ENCODE results near the gene UBE3A.
"Not testable (repeated sequence)": the region's sequence is repeated elsewhere in the genome, so short reads cannot be mapped to it uniquely, and the experiment has no call there.

UBE3A gene

GRCh38 chr15:25454771-25455170 lies 15.9 kb upstream of the UBE3A start:
- no peaks in the 10 kb centered on the region for H3K4me1 Mint-ChIP-seq
- H3K27me3 Mint-ChIP-seq = no peaks in the 10 kb centered on the region
- H3K4me3 Mint-ChIP-seq = no peak overlapping the region
- H3K9me3 Mint-ChIP-seq = peaks cover 7% of the 10 kb centered on the region
- no peaks in the 10 kb centered on the region for H3K36me3 Mint-ChIP-seq
- H3K27ac Mint-ChIP-seq = no peak overlapping the region
- CTCF ChIA-PET = no interaction called here
- no peak for DNase-seq

DNA sequence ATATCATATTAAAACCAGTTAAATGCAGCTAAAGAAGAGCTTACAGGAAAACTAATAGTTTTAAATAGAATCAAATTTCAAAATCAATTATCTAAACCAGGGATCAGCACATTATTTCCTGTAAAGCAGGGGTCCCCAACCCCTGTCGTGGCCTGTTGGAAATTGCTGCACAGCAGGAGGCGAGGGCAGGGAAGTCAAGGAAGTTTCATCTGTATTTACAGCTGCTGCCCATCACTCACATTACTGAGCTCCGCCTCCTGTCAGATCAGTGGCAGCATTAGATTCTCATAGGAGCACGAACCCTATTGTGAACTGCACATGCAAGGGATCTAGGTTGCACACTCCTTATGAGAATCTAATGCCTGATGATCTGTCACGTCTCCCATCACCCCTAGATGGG lies 14.4 kb upstream of the UBE3A start:
- H3K27ac Mint-ChIP-seq, H3K9me3 Mint-ChIP-seq, H3K27me3 Mint-ChIP-seq, H3K36me3 Mint-ChIP-seq, DNase-seq, CTCF ChIA-PET, H3K4me1 Mint-ChIP-seq, H3K4me3 Mint-ChIP-seq: not testable (repeated sequence)

DNA sequence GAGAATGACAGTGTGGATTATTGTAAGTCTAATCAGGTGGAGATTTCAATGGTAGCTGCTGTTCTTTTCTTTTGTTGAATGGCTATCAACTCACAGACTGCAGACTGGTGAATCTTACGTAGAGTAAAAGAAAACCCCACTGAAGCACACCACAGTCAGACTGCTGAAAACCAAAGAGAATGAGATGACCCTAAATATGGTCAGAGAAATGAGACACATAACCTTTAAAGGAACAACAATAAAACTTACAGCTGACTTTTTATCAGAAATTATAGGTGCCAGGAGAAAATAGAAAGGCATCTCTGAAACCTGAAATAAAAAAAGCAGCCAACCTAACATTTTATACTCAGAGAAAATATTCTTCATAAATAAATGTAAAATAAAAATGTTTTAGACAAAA lies 12.7 kb upstream of the UBE3A start:
- H3K27me3 Mint-ChIP-seq = no peaks in the 10 kb centered on the region
- no peaks in the 10 kb centered on the region for H3K36me3 Mint-ChIP-seq
- H3K9me3 Mint-ChIP-seq = peaks cover 7% of the 10 kb centered on the region
- CTCF ChIA-PET = no interaction called here
- no peaks in the 10 kb centered on the region for H3K4me1 Mint-ChIP-seq
- DNase-seq = no peak
- H3K4me3 Mint-ChIP-seq = no peak overlapping the region
- no peak overlapping the region for H3K27ac Mint-ChIP-seq

DNA sequence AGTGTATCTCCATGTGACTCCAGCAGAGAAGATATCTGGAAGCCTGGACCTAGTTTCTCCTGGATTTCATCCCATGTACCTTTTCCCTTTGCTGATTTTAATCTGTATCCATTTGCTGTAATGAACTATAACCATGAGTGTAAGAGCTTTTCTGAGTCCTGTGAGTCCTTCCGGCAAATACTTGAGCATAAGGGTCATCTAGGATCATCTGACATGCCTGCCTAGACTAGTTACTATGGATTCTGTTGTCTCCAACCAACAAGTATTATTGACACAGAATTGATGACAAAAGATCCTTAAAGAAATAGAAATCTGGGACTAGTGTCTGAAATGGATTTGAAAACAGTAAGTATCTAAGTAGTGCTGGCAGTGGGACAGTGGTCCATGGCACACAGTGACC lies 11.3 kb upstream of the UBE3A start:
- H3K27ac Mint-ChIP-seq = no peak overlapping the region
- no peaks in the 10 kb centered on the region for H3K36me3 Mint-ChIP-seq
- no peaks in the 10 kb centered on the region for H3K4me1 Mint-ChIP-seq
- peaks cover 7% of the 10 kb centered on the region for H3K9me3 Mint-ChIP-seq
- CTCF ChIA-PET = no interaction called here
- DNase-seq = no peak
- no peaks in the 10 kb centered on the region for H3K27me3 Mint-ChIP-seq
- no peak overlapping the region for H3K4me3 Mint-ChIP-seq

GRCh38 chr15:25446076-25446475 lies 7.3 kb upstream of the UBE3A start:
- Mint-ChIP-seq H3K4me1 (no peaks in the 10 kb centered on the region), H3K9me3 (peaks cover 2% of the 10 kb centered on the region), H3K27me3 (no peaks in the 10 kb centered on the region), H3K4me3 (no peak overlapping the region), H3K36me3 (no peaks in the 10 kb centered on the region), H3K27ac (no peak overlapping the region)
- CTCF ChIA-PET = no interaction called here
- no peak for DNase-seq

DNA sequence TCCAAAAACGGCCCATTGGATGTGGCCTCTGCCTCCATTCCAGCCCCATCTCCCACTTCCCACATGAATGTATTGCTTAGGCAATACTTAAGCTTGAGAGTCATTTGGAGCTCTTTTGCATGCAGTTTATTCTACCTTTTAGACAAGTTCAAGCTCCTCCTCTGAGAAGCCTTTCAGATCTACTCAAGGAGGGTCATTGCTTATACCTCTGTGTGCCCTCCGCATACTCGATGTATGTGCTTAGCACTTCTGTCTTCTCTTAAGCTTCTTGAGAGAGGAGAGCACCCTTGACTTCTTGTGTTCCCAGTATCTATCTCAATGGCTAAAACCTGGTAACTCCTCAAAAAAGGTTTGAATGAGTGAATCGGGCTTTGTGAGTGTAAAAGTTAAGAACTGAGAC lies 6.6 kb upstream of the UBE3A start:
- H3K36me3 Mint-ChIP-seq = peaks cover 1% of the 10 kb centered on the region
- H3K4me3 Mint-ChIP-seq = no peak overlapping the region
- CTCF ChIA-PET = no interaction called here
- H3K9me3 Mint-ChIP-seq = peaks cover 1% of the 10 kb centered on the region
- no peak for DNase-seq
- H3K27ac Mint-ChIP-seq = no peak overlapping the region
- no peaks in the 10 kb centered on the region for H3K4me1 Mint-ChIP-seq
- H3K27me3 Mint-ChIP-seq = no peaks in the 10 kb centered on the region

- Mint-ChIP-seq H3K4me1 (peaks cover 19% of the 10 kb centered on the region), H3K27ac (no peak overlapping the region), H3K36me3 (peaks cover 7% of the 10 kb centered on the region), H3K27me3 (no peaks in the 10 kb centered on the region), H3K9me3 (no peaks in the 10 kb centered on the region), H3K4me3 (no peak overlapping the region)
- no peak for DNase-seq
- CTCF ChIA-PET = no interaction called here
Observed at GRCh38 chr15:25441111-25441510, 2.3 kb upstream of the UBE3A start.

- no peak for DNase-seq
- Mint-ChIP-seq H3K36me3 (peaks cover 15% of the 10 kb centered on the region), H3K9me3 (no peaks in the 10 kb centered on the region), H3K27me3 (no peaks in the 10 kb centered on the region), H3K4me1 (peaks cover 32% of the 10 kb centered on the region), H3K4me3 (peak overlapping the region; percentile 97), H3K27ac (peak overlapping the region; percentile 92)
- CTCF ChIA-PET = interaction anchor here (0.7 kb wide), 1 partner anchor 410 kb away, joined by 4 read pairs; no protein-coding TSS in a partner anchor
Observed at GRCh38 chr15:25439369-25439836, 579 bp upstream of the UBE3A start.

GRCh38 chr15:25437777-25438600 lies 835 bp downstream of the UBE3A start:
- CTCF ChIA-PET = no interaction called here
- peaks cover 33% of the 10 kb centered on the region for H3K4me1 Mint-ChIP-seq
- peak overlapping the region; percentile 97 for H3K4me3 Mint-ChIP-seq
- no peaks in the 10 kb centered on the region for H3K9me3 Mint-ChIP-seq
- no peaks in the 10 kb centered on the region for H3K27me3 Mint-ChIP-seq
- DNase-seq = peak; percentile 69
- peak overlapping the region; percentile 97 for H3K27ac Mint-ChIP-seq
- peaks cover 15% of the 10 kb centered on the region for H3K36me3 Mint-ChIP-seq

DNA sequence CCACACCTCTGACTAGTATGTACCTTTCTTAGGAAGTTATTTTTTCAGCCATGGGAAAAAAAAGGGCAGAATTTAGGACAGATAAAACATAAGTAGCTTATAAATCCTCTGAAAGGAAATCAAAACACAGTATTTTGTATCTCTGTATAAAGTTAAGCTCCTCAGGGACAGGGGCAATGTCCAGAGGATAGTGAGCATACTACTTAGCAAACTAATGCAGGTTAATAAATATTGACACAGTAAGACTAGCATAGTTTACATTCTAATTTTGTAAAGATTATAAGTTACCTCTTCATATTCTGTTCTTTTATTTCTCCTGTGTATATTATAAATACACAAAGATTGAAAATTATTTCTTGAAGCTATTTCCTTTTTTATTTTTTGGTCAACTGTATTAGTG lies 2.1 kb downstream of the UBE3A start:
- no peaks in the 10 kb centered on the region for H3K27me3 Mint-ChIP-seq
- peaks cover 33% of the 10 kb centered on the region for H3K4me1 Mint-ChIP-seq
- CTCF ChIA-PET = interaction anchor here (0.6 kb wide), 1 partner anchor 97 kb away, joined by 4 read pairs; no protein-coding TSS in a partner anchor
- no peak overlapping the region for H3K27ac Mint-ChIP-seq
- H3K9me3 Mint-ChIP-seq = no peaks in the 10 kb centered on the region
- H3K4me3 Mint-ChIP-seq = peak overlapping the region; percentile 97
- H3K36me3 Mint-ChIP-seq = peaks cover 17% of the 10 kb centered on the region
- no peak for DNase-seq

GRCh38 chr15:25435474-25436243 lies 3.2 kb downstream of the UBE3A start:
- CTCF ChIA-PET = interaction anchor here (0.5 kb wide), 1 partner anchor 11 kb away, joined by 3 read pairs; no protein-coding TSS in a partner anchor
- no peaks in the 10 kb centered on the region for H3K27me3 Mint-ChIP-seq
- H3K36me3 Mint-ChIP-seq = peaks cover 21% of the 10 kb centered on the region
- no peak overlapping the region for H3K27ac Mint-ChIP-seq
- H3K4me3 Mint-ChIP-seq = peak overlapping the region; percentile 17
- H3K4me1 Mint-ChIP-seq = peaks cover 33% of the 10 kb centered on the region
- H3K9me3 Mint-ChIP-seq = no peaks in the 10 kb centered on the region
- DNase-seq = no peak

DNA sequence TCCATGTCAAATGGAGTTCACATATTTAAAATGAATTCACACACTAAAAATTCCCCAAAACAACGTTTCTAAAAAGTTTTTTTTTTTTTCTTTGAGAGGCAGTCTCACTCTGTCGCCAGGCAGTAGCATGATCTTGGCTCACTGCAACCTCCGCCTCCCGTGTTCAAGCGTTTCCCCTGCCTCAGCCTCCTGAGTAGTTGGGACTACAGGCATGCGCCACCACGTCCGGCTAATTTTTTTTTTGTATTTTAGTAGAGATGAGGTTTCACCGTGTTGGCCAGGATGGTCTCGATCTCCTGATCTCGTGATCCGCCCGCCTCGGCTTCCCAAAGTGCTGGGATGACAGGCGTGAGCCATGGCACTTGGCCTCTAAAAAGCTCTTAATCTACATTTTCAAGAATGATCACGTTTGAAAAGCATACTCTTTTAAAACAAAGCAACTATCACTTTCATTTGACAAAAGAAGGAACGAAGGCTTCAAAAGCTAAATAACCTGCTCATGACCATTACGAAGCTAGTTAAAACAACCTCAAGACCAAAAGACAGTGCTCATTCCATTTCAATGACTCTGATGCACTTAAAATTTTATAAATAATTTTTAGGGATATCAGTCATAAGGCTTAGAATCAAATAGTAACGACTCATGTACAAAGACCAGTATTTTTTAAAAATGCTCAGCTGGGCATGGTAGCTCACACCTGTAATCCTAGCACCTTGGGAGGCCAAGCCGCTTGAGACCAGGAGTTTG lies 5.5 kb downstream of the UBE3A start:
- Mint-ChIP-seq H3K27ac (no peak overlapping the region), H3K36me3 (peaks cover 21% of the 10 kb centered on the region), H3K4me1 (peaks cover 30% of the 10 kb centered on the region), H3K9me3 (no peaks in the 10 kb centered on the region), H3K27me3 (no peaks in the 10 kb centered on the region), H3K4me3 (no peak overlapping the region)
- CTCF ChIA-PET = no interaction called here
- no peak for DNase-seq

GRCh38 chr15:25431836-25432561 lies 6.8 kb downstream of the UBE3A start:
- Mint-ChIP-seq H3K4me3 (no peak overlapping the region), H3K36me3 (peaks cover 29% of the 10 kb centered on the region), H3K27me3 (no peaks in the 10 kb centered on the region), H3K9me3 (peaks cover 1% of the 10 kb centered on the region), H3K4me1 (peaks cover 25% of the 10 kb centered on the region), H3K27ac (no peak overlapping the region)
- DNase-seq = no peak
- CTCF ChIA-PET = interaction anchor here (0.6 kb wide), 1 partner anchor 470 kb away, joined by 3 read pairs; no protein-coding TSS in a partner anchor

DNA sequence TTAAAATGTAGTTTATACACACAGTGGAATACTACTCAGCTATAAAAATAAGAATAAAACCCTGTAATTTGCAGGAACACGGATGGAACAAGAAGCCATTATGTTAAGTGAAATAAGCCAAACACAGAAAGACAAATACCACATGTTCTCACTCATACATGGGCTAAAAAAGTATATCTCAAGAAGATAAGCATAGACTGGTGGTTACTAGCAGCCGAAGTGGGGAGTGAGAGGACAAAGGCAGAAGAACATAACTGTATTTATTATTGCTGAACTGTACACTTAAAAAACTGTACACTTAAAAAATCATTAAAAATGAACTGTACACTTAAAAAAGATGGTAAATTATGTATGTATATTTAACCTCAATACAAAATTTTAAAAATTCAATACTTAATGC lies 11.0 kb downstream of the UBE3A start:
- Mint-ChIP-seq H3K27me3 (no peaks in the 10 kb centered on the region), H3K4me1 (peaks cover 7% of the 10 kb centered on the region), H3K9me3 (peaks cover 12% of the 10 kb centered on the region), H3K36me3 (peaks cover 38% of the 10 kb centered on the region), H3K4me3 (no peak overlapping the region), H3K27ac (no peak overlapping the region)
- DNase-seq = no peak
- CTCF ChIA-PET = no interaction called here

All from activated naive CD4-positive, alpha-beta T cell treated with anti-CD3 and anti-CD28 coated beads, Interleukin-2, amount 10 ng/mL, durations not matched to agents 7 days and 5 days (primary cell).